LNCAP (cell line): ENCODE measurements around the gene C1orf116.
A peak's percentile ranks its signal among the peaks of the same experiment; 100 is the strongest.

Experiments
- TF ChIP-seq, protein P1 (sequence below): fragments of 450-650 bp; IDR thresholded peaks from 2 replicates; pipeline ENCODE4 v1.5.1; 2017; ENCODE audit warnings: mild to moderate bottlenecking

The C1orf116 gene

DNA sequence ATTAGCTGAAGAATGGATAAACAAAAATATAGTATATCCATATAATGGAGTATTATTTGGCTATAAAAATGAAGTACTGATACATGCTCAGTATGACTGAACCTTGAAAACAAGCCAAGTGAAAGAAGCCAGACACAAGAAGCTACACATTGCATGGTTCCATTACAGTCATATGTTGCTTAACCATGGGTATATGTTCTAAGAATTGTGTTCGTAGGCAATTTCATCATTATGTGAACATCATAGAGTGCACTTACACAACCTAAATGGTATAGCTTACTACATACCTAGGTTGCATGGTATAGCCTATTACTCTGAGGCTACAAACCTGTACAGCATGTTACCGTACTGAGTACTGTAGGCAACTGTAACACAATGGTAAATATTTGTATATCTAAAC lies 33.7 kb downstream of the C1orf116 start:
- TF ChIP-seq, protein P1, sequence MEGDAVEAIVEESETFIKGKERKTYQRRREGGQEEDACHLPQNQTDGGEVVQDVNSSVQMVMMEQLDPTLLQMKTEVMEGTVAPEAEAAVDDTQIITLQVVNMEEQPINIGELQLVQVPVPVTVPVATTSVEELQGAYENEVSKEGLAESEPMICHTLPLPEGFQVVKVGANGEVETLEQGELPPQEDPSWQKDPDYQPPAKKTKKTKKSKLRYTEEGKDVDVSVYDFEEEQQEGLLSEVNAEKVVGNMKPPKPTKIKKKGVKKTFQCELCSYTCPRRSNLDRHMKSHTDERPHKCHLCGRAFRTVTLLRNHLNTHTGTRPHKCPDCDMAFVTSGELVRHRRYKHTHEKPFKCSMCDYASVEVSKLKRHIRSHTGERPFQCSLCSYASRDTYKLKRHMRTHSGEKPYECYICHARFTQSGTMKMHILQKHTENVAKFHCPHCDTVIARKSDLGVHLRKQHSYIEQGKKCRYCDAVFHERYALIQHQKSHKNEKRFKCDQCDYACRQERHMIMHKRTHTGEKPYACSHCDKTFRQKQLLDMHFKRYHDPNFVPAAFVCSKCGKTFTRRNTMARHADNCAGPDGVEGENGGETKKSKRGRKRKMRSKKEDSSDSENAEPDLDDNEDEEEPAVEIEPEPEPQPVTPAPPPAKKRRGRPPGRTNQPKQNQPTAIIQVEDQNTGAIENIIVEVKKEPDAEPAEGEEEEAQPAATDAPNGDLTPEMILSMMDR: no peak

DNA sequence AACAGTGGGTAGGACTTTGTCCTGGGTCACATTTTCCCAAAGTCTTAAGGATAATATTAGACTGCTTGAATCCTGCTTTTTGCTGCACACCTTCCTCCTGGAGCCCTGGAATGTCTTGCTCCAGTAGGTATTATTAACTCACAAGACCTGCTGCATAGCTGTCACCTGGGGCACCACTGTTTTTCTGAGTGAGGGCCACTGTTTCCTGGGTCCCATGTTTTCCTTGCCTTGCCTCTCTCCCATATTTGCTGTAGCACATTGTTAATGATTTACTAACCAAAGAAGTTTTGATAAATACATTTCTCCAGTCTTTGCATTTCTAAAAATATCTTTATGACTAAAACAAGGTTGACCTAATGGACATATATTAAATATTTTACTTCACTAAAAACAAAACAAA lies 39.8 kb downstream of the C1orf116 start:
- TF ChIP-seq, protein P1: no peak

DNA sequence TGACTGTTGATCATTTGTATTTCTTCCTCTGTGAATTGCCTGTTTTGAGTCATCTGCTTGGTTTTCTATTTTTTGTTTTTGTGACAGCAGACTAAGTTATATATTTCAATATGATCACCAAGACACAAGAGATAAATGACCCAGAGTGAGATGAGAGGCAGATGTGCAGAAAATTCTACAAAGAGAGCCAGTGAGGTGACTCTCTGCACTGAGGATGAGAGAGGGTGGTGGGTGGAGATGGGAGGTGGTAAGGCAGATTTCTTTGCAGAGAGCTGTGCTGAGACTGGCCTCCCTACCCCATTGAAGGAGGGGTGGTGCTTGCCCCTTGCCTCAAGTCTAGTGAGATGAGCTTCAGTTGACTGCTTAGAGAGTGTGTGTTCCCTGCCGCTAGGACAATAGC lies 44.7 kb downstream of the C1orf116 start:
- TF ChIP-seq, protein P1: no peak

DNA sequence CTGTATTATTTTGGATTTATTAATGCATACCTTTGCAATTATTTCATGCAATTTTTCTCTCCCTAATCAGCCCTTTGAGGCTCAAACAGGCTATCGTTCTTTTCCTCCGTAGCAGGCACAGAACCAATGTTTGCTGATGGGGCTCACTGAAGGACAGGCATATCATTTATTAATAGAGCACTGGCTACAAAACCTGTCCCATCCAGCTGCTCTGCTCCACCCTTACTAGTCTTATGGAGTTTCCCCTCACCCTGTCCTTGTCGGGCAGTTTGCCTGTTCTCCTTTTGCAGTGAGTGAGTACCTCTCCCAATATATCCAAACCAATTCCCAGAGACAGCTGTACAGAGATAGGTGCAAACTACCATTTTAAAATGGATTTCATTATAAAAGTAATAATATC lies 45.7 kb downstream of the C1orf116 start:
- TF ChIP-seq, protein P1: no peak

DNA sequence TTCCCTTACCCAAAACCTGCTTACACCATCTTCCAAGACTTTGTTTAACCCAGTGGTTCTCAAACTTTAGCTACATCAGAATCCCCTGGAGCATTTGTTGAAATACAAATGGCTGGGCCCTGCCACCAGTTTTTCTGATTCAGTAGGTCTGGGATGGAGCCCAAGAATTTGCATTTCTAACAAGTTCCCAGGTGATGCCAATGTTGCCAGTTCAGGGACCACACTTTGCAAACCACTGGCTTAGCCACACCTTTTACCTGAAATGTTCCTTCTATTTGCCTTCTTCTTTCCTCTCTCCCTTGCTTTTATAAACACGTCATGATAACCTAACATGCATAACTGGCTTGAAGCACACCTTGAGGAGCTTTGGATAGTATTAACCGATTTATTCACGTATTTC lies 46.2 kb downstream of the C1orf116 start:
- TF ChIP-seq, protein P1: no peak

DNA sequence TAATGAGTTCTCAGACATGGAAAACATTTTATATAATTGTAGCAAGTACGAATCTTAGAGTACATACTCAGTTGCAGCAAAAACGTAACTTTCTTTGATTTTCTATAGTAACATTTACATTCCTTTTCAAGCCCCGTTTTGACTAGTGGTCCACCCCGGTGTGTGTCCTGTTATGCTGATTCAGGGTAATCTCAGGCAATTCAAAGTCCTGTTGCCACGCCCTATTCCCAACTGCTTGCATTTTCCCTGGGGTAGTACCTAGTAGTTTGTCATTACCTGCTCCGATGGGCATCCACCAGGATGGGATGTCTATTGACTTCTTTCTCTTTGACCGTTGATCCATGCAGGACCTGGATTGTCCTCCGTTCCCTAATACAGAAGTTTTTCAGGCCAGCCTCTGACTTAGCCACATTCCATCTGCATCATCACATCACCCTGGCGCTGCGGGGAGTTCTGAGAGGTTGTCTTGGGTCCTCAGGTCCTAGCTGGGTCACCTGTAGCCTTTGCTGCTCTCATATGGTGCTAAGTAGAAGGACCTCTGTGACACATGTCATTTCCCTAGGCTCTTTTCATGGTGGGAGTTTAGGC lies 47.3 kb downstream of the C1orf116 start:
- TF ChIP-seq, protein P1: no peak

DNA sequence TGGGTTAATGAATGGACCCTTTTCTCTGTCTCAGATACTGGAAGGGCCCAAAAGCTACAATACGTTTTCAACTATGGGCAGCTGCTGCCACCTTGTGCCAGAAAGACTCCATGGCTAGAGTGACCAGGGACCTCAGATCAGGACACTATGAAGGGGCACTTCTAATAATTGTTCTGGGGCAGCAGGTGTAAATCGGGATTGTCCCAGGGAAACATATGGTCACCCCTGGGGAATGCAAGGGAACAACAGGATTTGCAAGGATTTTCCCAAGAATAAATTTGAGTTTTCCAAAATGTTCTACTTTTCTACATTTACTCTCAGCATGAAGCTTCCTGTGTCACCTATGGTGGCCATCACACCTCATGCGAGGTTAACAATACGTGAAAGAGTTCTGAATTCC lies 50.3 kb downstream of the C1orf116 start:
- TF ChIP-seq, protein P1: peak; percentile 91
